ENCODE data around the gene CRB2.
A peak's percentile ranks its signal among the peaks of the same experiment; 100 is the strongest.

CRB2 gene

DNA sequence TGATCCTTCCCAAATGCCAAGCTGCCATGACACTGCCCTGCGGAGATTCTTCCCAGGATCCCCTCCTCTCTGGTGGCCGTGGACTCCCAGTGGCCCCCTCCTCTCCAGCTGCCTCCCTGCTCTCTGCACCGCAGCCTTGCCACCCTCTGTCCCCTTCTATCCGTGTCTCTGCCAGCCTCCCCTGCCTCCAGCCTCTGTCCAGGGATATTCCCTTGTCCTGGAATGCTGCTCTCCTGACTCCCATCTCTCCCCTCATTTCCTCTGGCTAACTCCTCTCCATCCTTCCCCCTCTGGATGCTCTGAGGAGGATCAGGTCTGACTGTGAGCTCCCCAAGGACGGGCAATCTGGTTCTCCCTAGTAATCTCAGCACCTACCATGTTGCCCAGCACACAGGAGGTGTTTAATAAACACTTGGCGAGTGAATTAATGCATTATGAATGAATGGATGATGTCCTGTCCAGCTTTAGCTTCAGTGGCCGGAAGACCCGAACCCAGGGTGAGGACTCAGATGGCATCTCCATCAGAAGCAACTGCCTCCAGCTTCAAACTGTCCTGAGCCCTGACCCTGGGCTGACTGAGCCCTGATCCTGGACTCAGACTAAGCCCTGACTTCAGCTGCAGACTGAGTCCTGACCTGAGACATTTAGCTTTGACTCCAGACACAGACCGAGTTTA, 7.5 kb upstream of the CRB2 start:
- DNase-seq: no peak

DNA sequence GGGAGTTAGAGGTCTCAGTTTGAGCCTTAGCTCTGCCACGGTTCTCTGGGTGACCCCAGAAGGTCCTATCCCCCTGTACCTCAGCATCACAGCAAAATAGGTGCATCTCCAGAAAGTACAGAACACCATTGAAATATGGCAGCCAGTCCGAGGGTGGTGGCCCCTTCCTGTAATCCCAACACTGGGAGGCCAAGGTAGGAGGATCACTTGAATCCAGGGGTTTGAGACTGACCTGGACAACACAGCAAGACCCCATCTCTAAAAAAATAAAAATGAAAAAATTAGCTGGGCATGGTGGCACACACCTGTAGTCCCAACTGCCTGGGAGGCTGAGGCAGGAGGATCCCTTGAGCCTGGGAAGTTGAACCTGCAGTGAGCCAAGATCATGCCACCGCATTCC, 7.0 kb upstream of the CRB2 start:
- no peak for DNase-seq

GRCh38 chr9:123349691-123350480, 6.1 kb upstream of the CRB2 start:
- peak; percentile 44 to 51 for DNase-seq

- DNase-seq: no peak
Measured at GRCh38 chr9:123350590-123351310, 5.2 kb upstream of the CRB2 start.

DNA sequence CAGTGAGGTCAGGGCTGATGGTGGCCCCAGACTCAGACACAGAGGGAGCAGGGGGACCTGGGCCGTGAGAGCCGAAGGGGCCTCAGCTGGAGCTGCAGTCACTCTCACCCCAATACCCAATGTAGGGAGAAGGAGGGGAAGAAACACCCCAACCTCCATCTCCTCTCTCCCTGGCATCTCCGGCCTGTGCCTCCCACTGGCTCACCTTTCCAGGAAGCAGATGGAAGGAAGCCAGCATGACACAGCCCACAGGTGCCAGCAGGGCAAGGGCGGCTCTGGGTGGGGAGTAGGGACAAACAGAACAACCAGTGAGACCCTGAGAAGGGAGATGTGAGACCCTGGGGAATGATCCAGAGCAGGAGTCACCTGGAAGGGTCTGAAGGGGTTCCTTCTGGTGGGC, 3.0 kb upstream of the CRB2 start:
- DNase-seq: no peak

- DNase-seq: peak; percentile 27 to 51
Measured at GRCh38 chr9:123353984-123354591, 1.9 kb upstream of the CRB2 start.

DNA sequence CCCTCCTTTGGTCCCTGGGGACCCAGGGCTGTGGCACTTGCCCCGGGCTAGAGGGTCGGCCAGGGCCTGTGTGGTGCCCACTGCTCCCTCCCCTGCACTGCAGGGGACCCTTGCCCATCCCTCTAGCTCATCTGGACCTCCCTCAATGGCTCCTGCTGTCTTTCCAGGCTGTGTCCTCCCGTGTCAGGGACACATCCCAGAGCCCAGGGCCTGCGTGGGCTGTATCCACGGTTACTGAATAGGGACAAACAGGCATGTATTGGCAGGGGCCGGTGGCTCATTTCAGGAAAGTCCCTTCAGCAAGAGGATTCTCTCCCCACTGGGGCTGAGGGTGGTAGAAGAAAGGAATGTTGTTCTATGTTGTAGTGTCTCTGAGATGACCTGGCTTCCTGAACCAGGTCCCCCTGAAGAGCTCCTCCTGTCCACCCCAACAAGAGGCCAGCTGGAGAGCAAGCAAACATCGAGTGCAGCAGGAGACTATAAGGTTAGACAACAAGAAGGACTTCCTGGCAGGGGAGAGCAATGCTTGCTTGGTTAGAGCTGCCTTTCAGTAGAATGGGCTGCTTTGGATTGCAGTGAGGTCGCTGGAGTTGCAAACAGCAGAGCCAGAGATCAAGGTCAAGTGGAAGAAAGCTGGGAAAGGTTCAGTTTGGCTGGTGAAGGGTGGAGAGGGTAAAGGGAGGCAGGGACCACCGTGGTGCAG, 1.0 kb upstream of the CRB2 start:
- no peak for DNase-seq

GRCh38 chr9:123356851-123357742, 1.1 kb downstream of the CRB2 start:
- no peak for DNase-seq

GRCh38 chr9:123357743-123358059, 1.7 kb downstream of the CRB2 start:
- no peak for DNase-seq

GRCh38 chr9:123358181-123358905, 2.3 kb downstream of the CRB2 start:
- DNase-seq: no peak

DNA sequence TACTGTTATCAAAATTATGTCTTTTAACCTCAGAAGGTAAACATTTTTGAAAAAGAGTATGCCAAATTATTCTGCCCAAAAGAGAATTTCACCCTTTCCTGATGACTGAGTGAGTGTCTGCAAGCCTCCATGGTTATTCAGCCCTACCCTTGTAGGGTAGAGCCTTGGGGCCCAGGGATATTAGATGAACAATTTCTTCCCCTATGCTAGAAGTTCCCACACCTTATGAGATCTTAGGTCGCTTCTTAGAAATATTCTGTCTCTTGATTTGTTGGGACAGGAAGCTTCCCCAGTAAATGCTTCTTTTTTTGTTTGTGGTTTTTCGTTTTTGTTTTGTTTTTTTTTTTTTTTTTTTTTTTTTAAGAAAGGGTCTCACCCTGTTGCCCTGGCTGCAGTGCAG, 3.1 kb downstream of the CRB2 start:
- no peak for DNase-seq

- no peak for DNase-seq
Measured at GRCh38 chr9:123359546-123359945, 3.5 kb downstream of the CRB2 start.

GRCh38 chr9:123360161-123361085, 4.4 kb downstream of the CRB2 start:
- DNase-seq: peak; percentile 9 to 19

DNA sequence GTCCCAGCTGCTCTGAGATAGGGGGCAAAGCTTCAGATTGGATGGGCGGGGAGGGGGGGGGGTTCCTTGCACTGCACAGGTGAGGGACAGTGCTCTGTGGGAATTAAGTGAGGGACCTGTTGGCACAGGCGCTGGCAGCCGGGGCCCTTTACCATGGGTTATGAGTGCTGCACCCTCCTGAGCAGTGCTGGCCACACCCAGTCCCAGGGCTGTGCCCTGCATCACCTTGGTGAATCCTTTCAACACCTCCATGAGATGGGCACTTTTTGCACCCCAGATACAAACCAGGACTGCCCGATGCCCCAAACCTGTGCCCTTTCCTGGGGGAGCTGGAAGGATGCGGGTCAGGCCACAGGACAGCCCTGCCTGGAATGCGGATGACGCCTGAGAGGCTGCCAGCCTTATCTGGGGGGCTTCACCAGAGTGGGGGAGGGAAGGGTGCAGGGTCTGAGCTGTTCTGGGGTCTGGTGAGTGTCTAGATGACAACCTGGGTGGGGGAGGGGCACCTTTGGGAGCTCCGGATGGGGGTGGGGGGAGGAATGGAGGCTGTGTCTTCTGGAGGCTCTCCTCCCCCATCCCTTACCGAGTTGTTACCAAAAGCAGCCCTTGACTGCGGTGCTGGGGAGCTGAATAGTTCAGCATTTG, 5.2 kb downstream of the CRB2 start:
- no peak for DNase-seq

- no peak for DNase-seq
Measured at GRCh38 chr9:123361731-123362510, 5.9 kb downstream of the CRB2 start.

GRCh38 chr9:123362856-123363255, 6.9 kb downstream of the CRB2 start:
- no peak for DNase-seq

GRCh38 chr9:123364241-123364824, 8.3 kb downstream of the CRB2 start:
- no peak for DNase-seq

GRCh38 chr9:123365287-123365880, 9.4 kb downstream of the CRB2 start:
- no peak for DNase-seq
